ENCODE measurements around the gene MYLK.
"Not testable (repeated sequence)": the region's sequence is repeated elsewhere in the genome, so short reads cannot be mapped to it uniquely, and the experiment has no call there.

The MYLK gene

GRCh38 chr3:123718108-123718507, 166.0 kb downstream of the MYLK start:
- H3K4me3 ChIP-seq (ENCODE audit: low read depth in 1 of 2, low read length in 2 of 2), result no peak overlapping the region
- no peak overlapping the region for H3K27ac ChIP-seq (ENCODE audit: low read length)
- H3K36me3 ChIP-seq (ENCODE audit: control insufficient read depth in 1 of 2, insufficient read depth in 2 of 2, low read length in 2 of 2), result no peaks in the 10 kb centered on the region
- peaks cover 6 to 30% of the 10 kb centered on the region in 2 donors for H3K4me1 ChIP-seq (ENCODE audit: control insufficient read depth in 1 of 2, insufficient read depth in 2 of 2, low read length in 2 of 2)
- H3K27me3 ChIP-seq (ENCODE audit: low read depth, low read length), result no peaks in the 10 kb centered on the region
- no peaks in the 10 kb centered on the region for H3K9me3 ChIP-seq (ENCODE audit: control insufficient read depth in 1 of 2, low read length in 2 of 2)

- peaks cover 0 to 24% of the 10 kb centered on the region in 2 donors for H3K4me1 ChIP-seq (ENCODE audit: control insufficient read depth in 1 of 2, insufficient read depth in 2 of 2, low read length in 2 of 2)
- not testable (repeated sequence) for H3K27ac ChIP-seq (ENCODE audit: low read length); H3K9me3 ChIP-seq (ENCODE audit: control insufficient read depth in 1 of 2, low read length in 2 of 2); H3K27me3 ChIP-seq (ENCODE audit: low read depth, low read length); H3K36me3 ChIP-seq (ENCODE audit: control insufficient read depth in 1 of 2, insufficient read depth in 2 of 2, low read length in 2 of 2); H3K4me3 ChIP-seq (ENCODE audit: low read depth in 1 of 2, low read length in 2 of 2)
Measured at GRCh38 chr3:123717451-123717850, 166.7 kb downstream of the MYLK start.

GRCh38 chr3:123716411-123716810, 167.7 kb downstream of the MYLK start:
- no peak overlapping the region for H3K4me3 ChIP-seq (ENCODE audit: low read depth in 1 of 2, low read length in 2 of 2)
- peaks cover 0 to 23% of the 10 kb centered on the region in 2 donors for H3K4me1 ChIP-seq (ENCODE audit: control insufficient read depth in 1 of 2, insufficient read depth in 2 of 2, low read length in 2 of 2)
- no peak overlapping the region for H3K27ac ChIP-seq (ENCODE audit: low read length)
- H3K9me3 ChIP-seq (ENCODE audit: control insufficient read depth in 1 of 2, low read length in 2 of 2), result no peaks in the 10 kb centered on the region
- H3K36me3 ChIP-seq (ENCODE audit: control insufficient read depth in 1 of 2, insufficient read depth in 2 of 2, low read length in 2 of 2), result no peaks in the 10 kb centered on the region
- no peaks in the 10 kb centered on the region for H3K27me3 ChIP-seq (ENCODE audit: low read depth, low read length)

- Histone ChIP-seq H3K27ac (ENCODE audit: low read length) (peak overlapping the region; percentile 49), H3K36me3 (ENCODE audit: control insufficient read depth in 1 of 2, insufficient read depth in 2 of 2, low read length in 2 of 2) (no peaks in the 10 kb centered on the region)
Measured at GRCh38 chr3:123713211-123713610, 170.9 kb downstream of the MYLK start.

GRCh38 chr3:123712077-123712860, 171.9 kb downstream of the MYLK start:
- no peaks in the 10 kb centered on the region for H3K27me3 ChIP-seq (ENCODE audit: low read depth, low read length)
- H3K36me3 ChIP-seq (ENCODE audit: control insufficient read depth in 1 of 2, insufficient read depth in 2 of 2, low read length in 2 of 2), result no peaks in the 10 kb centered on the region
- no peak overlapping the region for H3K4me3 ChIP-seq (ENCODE audit: low read depth in 1 of 2, low read length in 2 of 2)
- peaks cover 0 to 8% of the 10 kb centered on the region in 2 donors for H3K4me1 ChIP-seq (ENCODE audit: control insufficient read depth in 1 of 2, insufficient read depth in 2 of 2, low read length in 2 of 2)
- H3K9me3 ChIP-seq (ENCODE audit: control insufficient read depth in 1 of 2, low read length in 2 of 2), result no peaks in the 10 kb centered on the region
- H3K27ac ChIP-seq (ENCODE audit: low read length), result peak overlapping the region; percentile 49

More at GRCh38 chr3:123713211-123713610, 170.9 kb downstream of the MYLK start:
- Histone ChIP-seq H3K4me1 (ENCODE audit: control insufficient read depth in 1 of 2, insufficient read depth in 2 of 2, low read length in 2 of 2) (peaks cover 0 to 10% of the 10 kb centered on the region in 2 donors), H3K4me3 (ENCODE audit: low read depth in 1 of 2, low read length in 2 of 2) (no peak overlapping the region), H3K27me3 (ENCODE audit: low read depth, low read length) (no peaks in the 10 kb centered on the region), H3K9me3 (ENCODE audit: control insufficient read depth in 1 of 2, low read length in 2 of 2) (no peaks in the 10 kb centered on the region)

GRCh38 chr3:123711356-123711755, 172.8 kb downstream of the MYLK start:
- Histone ChIP-seq H3K27me3 (ENCODE audit: low read depth, low read length) (no peaks in the 10 kb centered on the region), H3K4me1 (ENCODE audit: control insufficient read depth in 1 of 2, insufficient read depth in 2 of 2, low read length in 2 of 2) (peaks cover 0 to 8% of the 10 kb centered on the region in 2 donors), H3K4me3 (ENCODE audit: low read depth in 1 of 2, low read length in 2 of 2) (no peak overlapping the region), H3K27ac (ENCODE audit: low read length) (no peak overlapping the region), H3K9me3 (ENCODE audit: control insufficient read depth in 1 of 2, low read length in 2 of 2) (no peaks in the 10 kb centered on the region), H3K36me3 (ENCODE audit: control insufficient read depth in 1 of 2, insufficient read depth in 2 of 2, low read length in 2 of 2) (no peaks in the 10 kb centered on the region)

GRCh38 chr3:123708531-123708930, 175.6 kb downstream of the MYLK start:
- Histone ChIP-seq H3K4me1 (ENCODE audit: control insufficient read depth in 1 of 2, insufficient read depth in 2 of 2, low read length in 2 of 2) (peaks cover 0 to 8% of the 10 kb centered on the region in 2 donors), H3K27ac (ENCODE audit: low read length) (no peak overlapping the region)

GRCh38 chr3:123707641-123708040, 176.5 kb downstream of the MYLK start:
- H3K9me3 ChIP-seq (ENCODE audit: control insufficient read depth in 1 of 2, low read length in 2 of 2); H3K27me3 ChIP-seq (ENCODE audit: low read depth, low read length); H3K4me3 ChIP-seq (ENCODE audit: low read depth in 1 of 2, low read length in 2 of 2); H3K4me1 ChIP-seq (ENCODE audit: control insufficient read depth in 1 of 2, insufficient read depth in 2 of 2, low read length in 2 of 2); H3K36me3 ChIP-seq (ENCODE audit: control insufficient read depth in 1 of 2, insufficient read depth in 2 of 2, low read length in 2 of 2); H3K27ac ChIP-seq (ENCODE audit: low read length): not testable (repeated sequence)

More at GRCh38 chr3:123708531-123708930, 175.6 kb downstream of the MYLK start:
- Histone ChIP-seq H3K27me3 (ENCODE audit: low read depth, low read length) (no peaks in the 10 kb centered on the region), H3K36me3 (ENCODE audit: control insufficient read depth in 1 of 2, insufficient read depth in 2 of 2, low read length in 2 of 2) (no peaks in the 10 kb centered on the region), H3K9me3 (ENCODE audit: control insufficient read depth in 1 of 2, low read length in 2 of 2) (no peaks in the 10 kb centered on the region), H3K4me3 (ENCODE audit: low read depth in 1 of 2, low read length in 2 of 2) (no peak overlapping the region)

- H3K36me3 ChIP-seq (ENCODE audit: control insufficient read depth in 1 of 2, insufficient read depth in 2 of 2, low read length in 2 of 2), result no peaks in the 10 kb centered on the region
Measured at GRCh38 chr3:123706871-123707270, 177.3 kb downstream of the MYLK start.

GRCh38 chr3:123705488-123706285, 178.4 kb downstream of the MYLK start:
- H3K4me3 ChIP-seq (ENCODE audit: low read depth in 1 of 2, low read length in 2 of 2), result no peak overlapping the region
- H3K36me3 ChIP-seq (ENCODE audit: control insufficient read depth in 1 of 2, insufficient read depth in 2 of 2, low read length in 2 of 2), result no peaks in the 10 kb centered on the region
- H3K4me1 ChIP-seq (ENCODE audit: control insufficient read depth in 1 of 2, insufficient read depth in 2 of 2, low read length in 2 of 2), result peaks cover 0 to 6% of the 10 kb centered on the region in 2 donors
- H3K27me3 ChIP-seq (ENCODE audit: low read depth, low read length), result no peaks in the 10 kb centered on the region
- no peak overlapping the region for H3K27ac ChIP-seq (ENCODE audit: low read length)
- H3K9me3 ChIP-seq (ENCODE audit: control insufficient read depth in 1 of 2, low read length in 2 of 2), result no peaks in the 10 kb centered on the region

More at GRCh38 chr3:123706871-123707270, 177.3 kb downstream of the MYLK start:
- Histone ChIP-seq H3K4me1 (ENCODE audit: control insufficient read depth in 1 of 2, insufficient read depth in 2 of 2, low read length in 2 of 2) (peaks cover 0 to 6% of the 10 kb centered on the region in 2 donors), H3K4me3 (ENCODE audit: low read depth in 1 of 2, low read length in 2 of 2) (no peak overlapping the region), H3K27ac (ENCODE audit: low read length) (no peak overlapping the region), H3K27me3 (ENCODE audit: low read depth, low read length) (no peaks in the 10 kb centered on the region), H3K9me3 (ENCODE audit: control insufficient read depth in 1 of 2, low read length in 2 of 2) (no peaks in the 10 kb centered on the region)

- H3K4me1 ChIP-seq (ENCODE audit: control insufficient read depth in 1 of 2, insufficient read depth in 2 of 2, low read length in 2 of 2); H3K36me3 ChIP-seq (ENCODE audit: control insufficient read depth in 1 of 2, insufficient read depth in 2 of 2, low read length in 2 of 2); H3K27ac ChIP-seq (ENCODE audit: low read length); H3K27me3 ChIP-seq (ENCODE audit: low read depth, low read length); H3K4me3 ChIP-seq (ENCODE audit: low read depth in 1 of 2, low read length in 2 of 2); H3K9me3 ChIP-seq (ENCODE audit: control insufficient read depth in 1 of 2, low read length in 2 of 2): not testable (repeated sequence)
Measured at GRCh38 chr3:123703663-123704062, 180.5 kb downstream of the MYLK start.
